Esophagus squamous epithelium (tissue), 4 donors: ENCODE data around the gene RNASE1.

Experiments
- POLR2A ChIP-seq, 4 donors: fragments of 450-650 bp; IDR thresholded peaks; one replicate each; pipeline ENCODE4 v1.6.1; 2017; ENCODE audit warnings: antibody characterized with exemption in 4 of 4, mild to moderate bottlenecking in 4 of 4, moderate library complexity in 3 of 4
- TF ChIP-seq, protein P1 (sequence below), 6 experiments: fragments of 450-650 bp in 4 of 6; fragments of 200-600 bp in 2 of 6; sonication (generic) in 2 of 6; IDR thresholded peaks; one replicate each; pipeline ENCODE4 v1.5.1; 2016 to 2019; ENCODE audit warnings: antibody characterized with exemption in 6 of 6, mild to moderate bottlenecking in 4 of 6, moderate library complexity in 4 of 6

DNA sequence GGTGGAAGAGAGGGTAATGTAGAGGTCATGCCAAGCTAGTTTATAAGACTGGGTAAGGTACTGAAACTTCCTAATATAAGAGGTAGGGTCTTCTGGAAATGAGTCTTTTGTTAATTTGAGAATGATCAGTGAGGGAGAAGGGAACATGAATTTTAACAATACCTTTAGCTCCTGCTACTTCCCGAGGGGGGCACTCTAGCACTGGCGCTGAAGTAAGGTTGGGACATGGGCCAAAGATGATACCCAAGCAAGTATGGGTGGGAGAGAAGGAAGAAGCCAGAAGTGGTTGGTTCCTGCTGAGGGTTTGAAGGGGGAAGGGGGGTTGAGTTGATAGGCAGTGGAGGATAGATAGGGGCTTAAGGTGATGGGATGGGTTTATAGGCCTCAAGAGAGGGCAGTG is 32.3 kb upstream of the RNASE1 start:
- TF ChIP-seq, protein P1, sequence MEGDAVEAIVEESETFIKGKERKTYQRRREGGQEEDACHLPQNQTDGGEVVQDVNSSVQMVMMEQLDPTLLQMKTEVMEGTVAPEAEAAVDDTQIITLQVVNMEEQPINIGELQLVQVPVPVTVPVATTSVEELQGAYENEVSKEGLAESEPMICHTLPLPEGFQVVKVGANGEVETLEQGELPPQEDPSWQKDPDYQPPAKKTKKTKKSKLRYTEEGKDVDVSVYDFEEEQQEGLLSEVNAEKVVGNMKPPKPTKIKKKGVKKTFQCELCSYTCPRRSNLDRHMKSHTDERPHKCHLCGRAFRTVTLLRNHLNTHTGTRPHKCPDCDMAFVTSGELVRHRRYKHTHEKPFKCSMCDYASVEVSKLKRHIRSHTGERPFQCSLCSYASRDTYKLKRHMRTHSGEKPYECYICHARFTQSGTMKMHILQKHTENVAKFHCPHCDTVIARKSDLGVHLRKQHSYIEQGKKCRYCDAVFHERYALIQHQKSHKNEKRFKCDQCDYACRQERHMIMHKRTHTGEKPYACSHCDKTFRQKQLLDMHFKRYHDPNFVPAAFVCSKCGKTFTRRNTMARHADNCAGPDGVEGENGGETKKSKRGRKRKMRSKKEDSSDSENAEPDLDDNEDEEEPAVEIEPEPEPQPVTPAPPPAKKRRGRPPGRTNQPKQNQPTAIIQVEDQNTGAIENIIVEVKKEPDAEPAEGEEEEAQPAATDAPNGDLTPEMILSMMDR (IDR thresholded peaks at IDR 0.05), result no peak
- no peak for TF ChIP-seq POLR2A (IDR thresholded peaks at IDR 0.05)
